Iris pigment epithelial cell (primary cell): Measurements from ENCODE around the gene IPPK.
"Not testable (repeated sequence)": the region's sequence is repeated elsewhere in the genome, so short reads cannot be mapped to it uniquely, and the experiment has no call there.

ENCODE experiments used
- DNase-seq: peaks from one replicate; pipeline ENCODE4 v3.0.0-alpha.2; 2011; ENCODE audit warnings: low read depth

Gene IPPK

GRCh38 chr9:92592946-92593861 lies 76.7 kb downstream of the IPPK start:
- DNase-seq = peak; percentile 26

GRCh38 chr9:92592537-92592936 lies 77.4 kb downstream of the IPPK start:
- DNase-seq = no peak

GRCh38 chr9:92590377-92590776 lies 79.6 kb downstream of the IPPK start:
- peak; percentile 68 for DNase-seq

DNA sequence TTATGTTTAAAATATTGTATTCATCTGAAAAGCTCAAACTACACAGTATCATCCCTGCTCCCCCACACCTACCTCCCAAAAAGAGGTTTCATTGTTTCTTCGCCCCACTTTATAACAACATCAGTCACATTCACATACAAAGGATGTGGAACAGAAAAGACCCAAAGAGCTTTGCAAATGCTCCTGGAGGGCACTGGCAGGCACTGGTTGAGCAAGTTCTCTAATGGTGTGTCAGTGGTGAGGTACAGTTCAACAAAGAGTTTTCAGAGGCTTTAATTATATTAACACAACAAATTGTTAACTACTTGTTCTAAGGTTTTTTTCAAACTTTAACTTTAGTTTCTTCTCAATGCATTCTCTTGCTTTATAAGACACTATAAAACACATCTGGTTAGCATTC lies 80.0 kb downstream of the IPPK start:
- DNase-seq = no peak

DNA sequence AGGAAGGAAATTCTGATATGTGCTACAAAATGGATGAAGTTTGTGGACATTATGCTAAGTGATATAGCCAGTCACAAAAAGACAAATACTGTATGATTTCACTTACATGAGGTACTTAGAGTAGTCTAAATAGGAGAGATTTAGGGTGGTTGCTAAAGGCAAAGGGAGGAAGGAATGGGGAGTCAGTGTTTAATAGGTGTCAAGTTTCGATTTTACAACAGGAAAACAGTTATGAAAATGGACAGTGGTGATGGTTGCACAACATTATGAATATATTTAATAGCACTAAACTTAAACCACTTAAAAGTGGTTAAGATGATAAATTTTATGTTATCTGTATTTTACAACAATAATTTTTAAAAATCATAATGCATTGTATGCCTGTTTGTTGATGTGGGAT lies 93.8 kb downstream of the IPPK start:
- DNase-seq = peak; percentile 57

DNA sequence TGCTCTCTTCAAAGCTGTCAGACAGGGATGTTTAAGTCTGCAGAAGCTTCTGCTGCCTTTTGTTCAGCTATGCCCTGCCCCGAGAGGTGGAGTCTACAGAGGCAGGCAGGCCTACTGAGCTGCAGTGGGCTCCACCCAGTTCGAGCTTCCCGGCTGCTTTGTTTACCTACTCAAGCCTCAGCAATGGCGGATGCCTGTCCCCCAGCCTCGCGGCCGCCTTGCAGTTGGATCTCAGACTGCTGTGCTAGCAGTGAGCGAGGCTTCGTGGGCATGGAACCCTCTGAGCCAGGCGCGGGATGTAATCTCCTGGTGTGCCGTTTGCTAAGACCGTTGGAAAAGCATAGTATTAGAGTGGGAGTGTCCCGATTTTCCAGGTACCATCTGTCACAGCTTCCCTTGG lies 96.3 kb downstream of the IPPK start:
- DNase-seq = not testable (repeated sequence)

DNA sequence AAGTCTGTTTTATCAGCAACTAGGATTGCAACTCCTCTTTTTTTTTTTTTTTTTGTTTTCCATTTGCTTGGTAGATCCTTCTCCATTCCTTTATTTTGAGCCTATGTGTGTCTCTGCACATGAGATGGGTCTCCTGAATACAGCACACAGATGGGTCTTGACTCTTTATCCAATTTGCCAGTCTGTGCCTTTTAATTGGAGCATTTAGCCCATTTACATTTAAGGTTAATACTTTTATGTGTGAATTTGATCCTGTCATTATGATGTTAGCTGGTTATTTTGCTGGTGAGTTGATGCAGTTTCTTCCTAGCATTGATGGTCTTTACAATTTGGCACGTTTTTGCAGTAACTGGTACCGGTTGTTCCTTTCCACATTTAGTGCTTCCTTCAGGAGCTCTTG lies 98.1 kb downstream of the IPPK start:
- DNase-seq = not testable (repeated sequence)

GRCh38 chr9:92564982-92565381 lies 104.9 kb downstream of the IPPK start:
- peak; percentile 11 for DNase-seq

GRCh38 chr9:92564504-92564903 lies 105.4 kb downstream of the IPPK start:
- DNase-seq = peak; percentile 80
